ENCODE data around the gene PCDHA5. TPM values are rescaled to one million over a fixed set of nuclear protein-coding genes. Genes with fewer than 3 reads are reported as not detected.

Gene PCDHA5
- total RNA-seq, 1 donor from 2014 or later: not detected

Other genes starting within 250 kb of the PCDHA5 start
- 0.44 and 0.50 TPM in 2 replicates for gene CD14, start 188.4 kb upstream of the PCDHA5 start, total RNA-seq
- gene TMCO6, start 182.2 kb upstream of the PCDHA5 start, total RNA-seq: 9.3 and 12.5 TPM in 2 replicates
- 45.8 and 46.8 TPM in 2 replicates for gene NDUFA2, start 174.0 kb upstream of the PCDHA5 start, total RNA-seq
- 93.3 and 136 TPM in 2 replicates for gene IK, start 173.8 kb upstream of the PCDHA5 start, total RNA-seq
- 34.9 and 36.7 TPM in 2 replicates for gene WDR55, start 156.7 kb upstream of the PCDHA5 start, total RNA-seq
- 0.17 and 0.29 TPM in 2 replicates for gene DND1, start 148.0 kb upstream of the PCDHA5 start, total RNA-seq
- 70.6 and 73.6 TPM in 2 replicates for gene HARS1, start 130.2 kb upstream of the PCDHA5 start, total RNA-seq
- 32.7 and 40.9 TPM in 2 replicates for gene HARS2, start 130.2 kb upstream of the PCDHA5 start, total RNA-seq
- gene ZMAT2, start 121.2 kb upstream of the PCDHA5 start, total RNA-seq: 51.1 and 72.0 TPM in 2 replicates
- gene PCDHA1, start 35.5 kb upstream of the PCDHA5 start, total RNA-seq: under 0.01 TPM in 1 of 2 replicates, not detected in the other
- gene PCDHA2, start 26.8 kb upstream of the PCDHA5 start, total RNA-seq: 0.17 TPM in 1 of 2 replicates, not detected in the other
- gene PCDHA3, start 20.6 kb upstream of the PCDHA5 start, total RNA-seq: 0.15 and 0.17 TPM in 2 replicates
- gene PCDHA4, start 14.5 kb upstream of the PCDHA5 start, total RNA-seq: 0.29 and 0.33 TPM in 2 replicates
- 0.44 and 0.50 TPM in 2 replicates for gene PCDHA6, start 6.3 kb downstream of the PCDHA5 start, total RNA-seq
- gene PCDHA7, start 12.7 kb downstream of the PCDHA5 start, total RNA-seq: 0.29 and 0.66 TPM in 2 replicates
- gene PCDHA8, start 19.6 kb downstream of the PCDHA5 start, total RNA-seq: under 0.01 and 0.15 TPM in 2 replicates
- under 0.01 TPM in 2 replicates for gene PCDHA9, start 26.8 kb downstream of the PCDHA5 start, total RNA-seq
- gene PCDHA10, start 34.3 kb downstream of the PCDHA5 start, total RNA-seq: under 0.01 and 0.17 TPM in 2 replicates
- gene PCDHA11, start 47.3 kb downstream of the PCDHA5 start, total RNA-seq: 0.29 and 0.50 TPM in 2 replicates
- gene PCDHA12, start 53.7 kb downstream of the PCDHA5 start, total RNA-seq: under 0.01 TPM in 1 of 2 replicates, not detected in the other
- under 0.01 TPM in 2 replicates for gene PCDHA13, start 60.5 kb downstream of the PCDHA5 start, total RNA-seq
- gene PCDHAC1, start 104.7 kb downstream of the PCDHA5 start, total RNA-seq: under 0.01 TPM in 2 replicates
- under 0.01 TPM in 1 of 2 replicates, not detected in the other for gene PCDHAC2, start 144.9 kb downstream of the PCDHA5 start, total RNA-seq
- gene PCDHB1, start 229.8 kb downstream of the PCDHA5 start, total RNA-seq: not detected in 2 replicates